Measurements from ENCODE around the gene SCN4B. TPM values are rescaled to one million over a fixed set of nuclear protein-coding genes. Genes with fewer than 3 reads are reported as not detected.

Gene SCN4B
- polyA plus RNA-seq, 4 donors: 1.0 to 1.9 (median 1.5) TPM

- no peak for DNase-seq (ENCODE audit: low read depth in 4 of 4, low spot score in 2 of 4)
These were observed 2.0 kb upstream of the SCN4B start for GRCh38 chr11:118154641-118155040.

GRCh38 chr11:118153976-118154375 is 1.4 kb upstream of the SCN4B start:
- DNase-seq (ENCODE audit: low read depth in 4 of 4, low spot score in 2 of 4): no peak

- DNase-seq (ENCODE audit: low read depth in 4 of 4, low spot score in 2 of 4): no peak
These were observed 893 bp upstream of the SCN4B start for GRCh38 chr11:118153516-118153915.

GRCh38 chr11:118152020-118152551 is 537 bp downstream of the SCN4B start:
- no peak for DNase-seq (ENCODE audit: low read depth in 4 of 4, low spot score in 2 of 4)

GRCh38 chr11:118151431-118151830 is 1.2 kb downstream of the SCN4B start:
- no peak for DNase-seq (ENCODE audit: low read depth in 4 of 4, low spot score in 2 of 4)

GRCh38 chr11:118149493-118149892 is 3.1 kb downstream of the SCN4B start:
- no peak for DNase-seq (ENCODE audit: low read depth in 4 of 4, low spot score in 2 of 4)

GRCh38 chr11:118148856-118149255 is 3.8 kb downstream of the SCN4B start:
- no peak for DNase-seq (ENCODE audit: low read depth in 4 of 4, low spot score in 2 of 4)

GRCh38 chr11:118148240-118148639 is 4.4 kb downstream of the SCN4B start:
- no peak for DNase-seq (ENCODE audit: low read depth in 4 of 4, low spot score in 2 of 4)

- DNase-seq (ENCODE audit: low read depth in 4 of 4, low spot score in 2 of 4): no peak
These were observed 5.1 kb downstream of the SCN4B start for GRCh38 chr11:118147502-118147901.

GRCh38 chr11:118146554-118146953 is 6.1 kb downstream of the SCN4B start:
- DNase-seq (ENCODE audit: low read depth in 4 of 4, low spot score in 2 of 4): no peak

GRCh38 chr11:118145285-118146227 is 7.1 kb downstream of the SCN4B start:
- peak; percentile 65 to 68 (median 66) for DNase-seq (ENCODE audit: low read depth in 4 of 4, low spot score in 2 of 4)

- DNase-seq (ENCODE audit: low read depth in 4 of 4, low spot score in 2 of 4): no peak
These were observed 8.0 kb downstream of the SCN4B start for GRCh38 chr11:118144301-118145268.

GRCh38 chr11:118143661-118144185 is 8.9 kb downstream of the SCN4B start:
- DNase-seq (ENCODE audit: low read depth in 4 of 4, low spot score in 2 of 4): no peak

GRCh38 chr11:118142809-118143208 is 9.8 kb downstream of the SCN4B start:
- no peak for DNase-seq (ENCODE audit: low read depth in 4 of 4, low spot score in 2 of 4)

- no peak for DNase-seq (ENCODE audit: low read depth in 4 of 4, low spot score in 2 of 4)
These were observed 10.5 kb downstream of the SCN4B start for GRCh38 chr11:118142081-118142480.

- no peak for DNase-seq (ENCODE audit: low read depth in 4 of 4, low spot score in 2 of 4)
These were observed 13.0 kb downstream of the SCN4B start for GRCh38 chr11:118139578-118139977.

GRCh38 chr11:118138839-118139420 is 13.7 kb downstream of the SCN4B start:
- DNase-seq (ENCODE audit: low read depth in 4 of 4, low spot score in 2 of 4): no peak

GRCh38 chr11:118136801-118137200 is 15.8 kb downstream of the SCN4B start:
- no peak for DNase-seq (ENCODE audit: low read depth in 4 of 4, low spot score in 2 of 4)

- DNase-seq (ENCODE audit: low read depth in 4 of 4, low spot score in 2 of 4): no peak
These were observed 16.3 kb downstream of the SCN4B start for GRCh38 chr11:118136341-118136740.

- no peak for DNase-seq (ENCODE audit: low read depth in 4 of 4, low spot score in 2 of 4)
These were observed 16.8 kb downstream of the SCN4B start for GRCh38 chr11:118135796-118136165.

Data from left renal cortex interstitium (tissue), 4 donors.